Keratinocyte (primary cell): ENCODE results near the gene TRDN.

Source experiments
- CTCF ChIP-seq, 3 experiments: IDR thresholded peaks in 1 of 3; conservative IDR thresholded peaks in 1 of 3; optimal IDR thresholded peaks in 1 of 3; 2 replicates in 2 of 3; 3 replicates in 1 of 3; pipeline versions ENCODE3 to v1.5.1; 2011; ENCODE audit warnings: low read length in 3 of 3, mild to moderate bottlenecking in 3 of 3, moderate library complexity in 2 of 3, control low read depth in 1 of 3, inconsistent platforms in 1 of 3; ENCODE audit not compliant: insufficient read depth in 2 of 3; ENCODE audit errors: extremely low read depth in 1 of 3
- EZH2 ChIP-seq: IDR thresholded peaks from one replicate; pipeline ENCODE4 v1.6.1; 2012; ENCODE audit warnings: inconsistent platforms, mild to moderate bottlenecking, low read length, moderate library complexity

- TF ChIP-seq CTCF (optimal IDR thresholded peaks at IDR 0.05 in 1 of 3, IDR thresholded peaks at IDR 0.05 in 1 of 3, conservative IDR thresholded peaks at IDR 0.05 in 1 of 3; ENCODE audit: extremely low read depth in 1 of 3, insufficient read depth in 2 of 3, low read length in 3 of 3) = no peak
- no peak for TF ChIP-seq EZH2
These were observed 205.8 kb downstream of the TRDN start for GRCh38 chr6:123430970-123431369.
